A549 (cell line): ENCODE measurements around the gene PRKN.

Experiments
- CTCF ChIP-seq: fragments of >200 bp; sonication (Bioruptor Twin); formaldehyde crosslinking; IDR thresholded peaks from 3 replicates; pipeline ENCODE4 v1.5.1; 2016
- FOSL2 ChIP-seq, 2 experiments: fragments of 450-650 bp in 1 of 2; fragments of >200 bp in 1 of 2; sonication (Bioruptor Twin) in 1 of 2; formaldehyde crosslinking; IDR thresholded peaks; 2 replicates each; pipeline versions ENCODE4 v1.5.0 to v1.6.1; 2016 to 2020; ENCODE audit warnings: mild to moderate bottlenecking in 1 of 2, moderate library complexity in 1 of 2
- HMGXB4 ChIP-seq: fragments of 250-450 bp; sonication (Bioruptor Pico); IDR thresholded peaks from 2 replicates; pipeline ENCODE4 v1.5.0; 2021; ENCODE audit warnings: mild to moderate bottlenecking, moderate library complexity, borderline replicate concordance
- POLR2A ChIP-seq: IDR thresholded peaks from 2 replicates; pipeline ENCODE4 v1.6.1; 2012; ENCODE audit warnings: mild to moderate bottlenecking, low read length
- RCOR1 ChIP-seq: fragments of 150-350 bp; IDR thresholded peaks from 2 replicates; pipeline ENCODE4 v1.6.1; 2014; ENCODE audit warnings: antibody characterized with exemption, low read length, low read depth
- USF2 ChIP-seq: fragments of 450-650 bp; IDR thresholded peaks from 2 replicates; pipeline ENCODE4 v1.6.1; 2014; ENCODE audit warnings: antibody characterized with exemption
- ZC3H11A ChIP-seq: fragments of 450-650 bp; IDR thresholded peaks from 2 replicates; pipeline ENCODE4 v1.6.1; 2014; ENCODE audit warnings: antibody characterized with exemption, mild to moderate bottlenecking
- ZFP36 ChIP-seq: fragments of 450-650 bp; IDR thresholded peaks from 2 replicates; pipeline ENCODE4 v1.6.1; 2014; ENCODE audit warnings: borderline replicate concordance; ENCODE audit not compliant: partially characterized antibody
- ZNF302 ChIP-seq: fragments of 250-450 bp; sonication (Bioruptor Pico); IDR thresholded peaks from 2 replicates; pipeline ENCODE4 v1.9.0; 2021; ENCODE audit warnings: inconsistent platforms, mild to moderate bottlenecking, moderate library complexity
- TF ChIP-seq, protein P1 (sequence below): IDR thresholded peaks from 2 replicates; pipeline ENCODE4 v1.6.1; 2012
- TF ChIP-seq, protein P2 (sequence below): fragments of 200-600 bp; sonication (generic); IDR thresholded peaks from 2 replicates; pipeline ENCODE4 v1.6.1; 2016; ENCODE audit warnings: antibody characterized with exemption, mild to moderate bottlenecking, moderate library complexity

GRCh38 chr6:162069995-162070394 lies 657.6 kb downstream of the PRKN start:
- TF ChIP-seq CTCF (no peak), FOSL2 (IDR thresholded peaks at IDR 0.05) (no peak), FOSL2 (CRISPR knock-in tag; IDR thresholded peaks at IDR 0.05) (no peak), HMGXB4 (no peak), ZNF302 (CRISPR knock-in tag) (no peak), ZC3H11A (no peak), USF2 (no peak), POLR2A (no peak), ZFP36 (no peak), RCOR1 (no peak)
- TF ChIP-seq, protein P1, sequence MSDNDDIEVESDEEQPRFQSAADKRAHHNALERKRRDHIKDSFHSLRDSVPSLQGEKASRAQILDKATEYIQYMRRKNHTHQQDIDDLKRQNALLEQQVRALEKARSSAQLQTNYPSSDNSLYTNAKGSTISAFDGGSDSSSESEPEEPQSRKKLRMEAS, result no peak
- TF ChIP-seq, protein P2, sequence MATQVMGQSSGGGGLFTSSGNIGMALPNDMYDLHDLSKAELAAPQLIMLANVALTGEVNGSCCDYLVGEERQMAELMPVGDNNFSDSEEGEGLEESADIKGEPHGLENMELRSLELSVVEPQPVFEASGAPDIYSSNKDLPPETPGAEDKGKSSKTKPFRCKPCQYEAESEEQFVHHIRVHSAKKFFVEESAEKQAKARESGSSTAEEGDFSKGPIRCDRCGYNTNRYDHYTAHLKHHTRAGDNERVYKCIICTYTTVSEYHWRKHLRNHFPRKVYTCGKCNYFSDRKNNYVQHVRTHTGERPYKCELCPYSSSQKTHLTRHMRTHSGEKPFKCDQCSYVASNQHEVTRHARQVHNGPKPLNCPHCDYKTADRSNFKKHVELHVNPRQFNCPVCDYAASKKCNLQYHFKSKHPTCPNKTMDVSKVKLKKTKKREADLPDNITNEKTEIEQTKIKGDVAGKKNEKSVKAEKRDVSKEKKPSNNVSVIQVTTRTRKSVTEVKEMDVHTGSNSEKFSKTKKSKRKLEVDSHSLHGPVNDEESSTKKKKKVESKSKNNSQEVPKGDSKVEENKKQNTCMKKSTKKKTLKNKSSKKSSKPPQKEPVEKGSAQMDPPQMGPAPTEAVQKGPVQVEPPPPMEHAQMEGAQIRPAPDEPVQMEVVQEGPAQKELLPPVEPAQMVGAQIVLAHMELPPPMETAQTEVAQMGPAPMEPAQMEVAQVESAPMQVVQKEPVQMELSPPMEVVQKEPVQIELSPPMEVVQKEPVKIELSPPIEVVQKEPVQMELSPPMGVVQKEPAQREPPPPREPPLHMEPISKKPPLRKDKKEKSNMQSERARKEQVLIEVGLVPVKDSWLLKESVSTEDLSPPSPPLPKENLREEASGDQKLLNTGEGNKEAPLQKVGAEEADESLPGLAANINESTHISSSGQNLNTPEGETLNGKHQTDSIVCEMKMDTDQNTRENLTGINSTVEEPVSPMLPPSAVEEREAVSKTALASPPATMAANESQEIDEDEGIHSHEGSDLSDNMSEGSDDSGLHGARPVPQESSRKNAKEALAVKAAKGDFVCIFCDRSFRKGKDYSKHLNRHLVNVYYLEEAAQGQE, result no peak
